ENCODE results near the gene ADGRG6.

ADGRG6 gene

DNA sequence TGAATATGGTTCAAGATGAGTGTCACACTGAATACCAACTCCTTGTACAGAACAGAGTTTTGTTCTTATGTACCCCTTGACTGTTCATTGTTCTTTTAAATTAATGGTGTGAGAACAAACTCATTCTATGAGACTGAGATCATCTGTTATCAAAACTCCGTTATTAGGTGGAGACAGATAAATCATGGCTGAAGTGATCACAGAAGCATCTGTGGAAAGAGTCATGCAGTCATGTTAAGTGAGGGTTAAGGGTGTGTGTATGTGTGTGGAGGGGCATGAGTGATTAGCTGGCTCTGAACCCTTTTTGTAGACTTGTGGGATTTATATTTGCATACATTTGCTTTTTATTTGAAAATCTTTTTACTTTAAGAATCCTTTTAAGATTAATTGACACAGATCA lies 24.7 kb downstream of the ADGRG6 start:
- peaks cover 14% of the 10 kb centered on the region for H3K4me1 ChIP-seq (ENCODE audit: control insufficient read depth, insufficient read depth, low read length)

DNA sequence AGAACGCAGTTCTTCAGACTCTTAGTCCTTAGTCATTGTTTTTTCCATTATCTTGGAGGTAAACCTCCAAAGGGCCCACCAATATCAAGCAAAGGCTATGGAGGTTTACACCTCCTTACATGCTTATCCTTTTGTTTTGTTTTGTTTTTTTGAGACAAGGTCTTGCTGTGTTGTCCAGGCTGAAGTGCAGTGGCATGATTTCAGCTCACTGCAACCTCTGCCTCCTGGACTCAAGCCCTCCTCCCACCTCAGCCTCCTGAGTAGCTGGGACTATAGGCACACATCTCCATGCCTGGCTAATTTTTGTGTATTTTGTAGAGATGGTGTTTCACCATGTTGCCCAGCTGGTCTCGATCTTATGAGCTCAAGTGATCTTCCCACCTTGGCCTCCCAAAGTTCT lies 26.3 kb downstream of the ADGRG6 start:
- Histone ChIP-seq H3K9ac (ENCODE audit: low read length) (no peak overlapping the region), H3K9me3 (ENCODE audit: control insufficient read depth, low read length) (no peaks in the 10 kb centered on the region), H3K4me1 (ENCODE audit: control insufficient read depth, insufficient read depth, low read length) (peaks cover 7% of the 10 kb centered on the region), H3K27me3 (ENCODE audit: control insufficient read depth, insufficient read depth, low read length) (no peaks in the 10 kb centered on the region), H3K36me3 (ENCODE audit: control insufficient read depth, insufficient read depth, low read length) (no peaks in the 10 kb centered on the region), H3K4me3 (ENCODE audit: low read length) (no peak overlapping the region)

More for the DNA sequence above, 24.7 kb downstream of the ADGRG6 start:
- H3K27me3 ChIP-seq (ENCODE audit: control insufficient read depth, insufficient read depth, low read length) = no peaks in the 10 kb centered on the region
- no peaks in the 10 kb centered on the region for H3K9me3 ChIP-seq (ENCODE audit: control insufficient read depth, low read length)
- H3K9ac ChIP-seq (ENCODE audit: low read length) = no peak overlapping the region
- H3K4me3 ChIP-seq (ENCODE audit: low read length) = no peak overlapping the region
- H3K36me3 ChIP-seq (ENCODE audit: control insufficient read depth, insufficient read depth, low read length) = no peaks in the 10 kb centered on the region

DNA sequence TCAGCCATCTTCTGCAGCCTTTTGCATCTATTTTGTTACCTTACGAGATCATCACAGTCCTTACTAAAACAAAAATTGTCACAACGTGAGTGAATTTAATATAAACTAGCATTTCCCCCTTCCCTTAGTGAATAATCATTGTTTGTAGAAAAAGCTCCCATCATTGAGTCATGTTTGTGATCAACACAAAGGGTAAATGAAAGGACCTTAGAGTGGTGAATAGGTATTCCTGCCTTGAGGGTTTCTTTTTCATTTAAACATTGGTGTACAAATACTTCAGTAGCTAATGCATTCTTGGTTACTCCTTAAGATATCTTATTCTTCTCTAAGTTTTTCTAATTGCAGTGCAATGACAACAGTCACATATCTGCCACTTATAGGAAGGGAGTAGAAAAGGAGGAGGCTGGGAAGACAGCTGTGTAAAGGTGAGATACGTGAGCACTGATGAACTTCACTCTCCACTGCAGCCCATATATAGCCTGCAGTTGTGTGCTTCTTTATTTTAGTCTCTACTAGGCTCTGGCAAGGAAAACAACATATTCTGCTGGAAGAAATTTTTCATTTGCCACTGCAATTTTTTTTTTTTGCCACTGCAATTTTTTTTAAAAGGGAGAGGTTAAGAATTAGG lies 27.8 kb downstream of the ADGRG6 start:
- H3K9me3 ChIP-seq (ENCODE audit: control insufficient read depth, low read length) = no peaks in the 10 kb centered on the region
- H3K27me3 ChIP-seq (ENCODE audit: control insufficient read depth, insufficient read depth, low read length) = no peaks in the 10 kb centered on the region
- H3K4me3 ChIP-seq (ENCODE audit: low read length) = no peak overlapping the region
- no peaks in the 10 kb centered on the region for H3K4me1 ChIP-seq (ENCODE audit: control insufficient read depth, insufficient read depth, low read length)
- H3K9ac ChIP-seq (ENCODE audit: low read length) = no peak overlapping the region
- no peaks in the 10 kb centered on the region for H3K36me3 ChIP-seq (ENCODE audit: control insufficient read depth, insufficient read depth, low read length)

DNA sequence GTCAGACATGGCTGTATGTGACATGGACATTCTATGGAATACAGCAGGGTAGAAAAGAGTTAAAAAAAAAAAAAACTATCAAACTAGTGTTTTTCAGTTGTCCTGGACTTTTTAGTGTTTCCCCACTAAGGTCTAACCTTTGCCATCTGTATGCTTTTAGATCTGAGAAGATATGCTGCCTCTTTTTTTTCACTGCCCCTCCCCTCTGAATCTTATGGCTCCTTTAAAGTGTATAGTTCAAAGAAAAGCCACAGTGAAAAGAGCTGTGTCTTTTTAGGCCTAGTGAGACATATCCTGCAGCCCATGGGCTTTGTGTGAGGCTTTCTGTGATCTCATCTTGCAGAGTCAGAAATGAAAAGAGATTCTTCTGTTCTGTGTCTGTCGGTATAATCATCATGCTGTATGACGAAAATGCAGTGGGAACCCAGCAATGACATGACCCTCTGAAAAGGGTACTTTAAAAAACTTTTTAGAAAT lies 29.3 kb downstream of the ADGRG6 start:
- H3K9me3 ChIP-seq (ENCODE audit: control insufficient read depth, low read length) = no peaks in the 10 kb centered on the region
- H3K4me3 ChIP-seq (ENCODE audit: low read length) = no peak overlapping the region
- no peak overlapping the region for H3K9ac ChIP-seq (ENCODE audit: low read length)
- H3K4me1 ChIP-seq (ENCODE audit: control insufficient read depth, insufficient read depth, low read length) = no peaks in the 10 kb centered on the region
- no peaks in the 10 kb centered on the region for H3K27me3 ChIP-seq (ENCODE audit: control insufficient read depth, insufficient read depth, low read length)
- H3K36me3 ChIP-seq (ENCODE audit: control insufficient read depth, insufficient read depth, low read length) = no peaks in the 10 kb centered on the region

DNA sequence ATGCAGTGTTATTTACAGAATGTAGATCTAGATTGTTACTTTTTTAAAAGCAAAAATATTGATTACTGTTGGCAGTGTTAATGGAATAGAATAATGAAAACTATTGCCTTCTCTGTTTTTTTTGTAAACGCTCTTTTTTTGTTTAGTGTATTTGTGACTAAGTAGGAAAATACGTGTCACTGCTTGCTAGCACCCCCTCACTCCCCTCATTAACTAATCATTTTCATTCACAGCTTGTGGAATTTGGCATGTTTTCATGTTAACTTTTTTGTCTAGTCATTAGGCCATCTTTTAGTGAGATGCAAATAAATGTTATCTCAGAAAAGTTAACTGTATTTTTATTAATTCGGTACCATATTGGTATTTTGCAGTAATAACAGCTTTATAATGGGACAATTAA lies 29.8 kb downstream of the ADGRG6 start:
- H3K4me3 ChIP-seq (ENCODE audit: low read length) = no peak overlapping the region
- no peaks in the 10 kb centered on the region for H3K27me3 ChIP-seq (ENCODE audit: control insufficient read depth, insufficient read depth, low read length)
- H3K4me1 ChIP-seq (ENCODE audit: control insufficient read depth, insufficient read depth, low read length) = no peaks in the 10 kb centered on the region
- H3K36me3 ChIP-seq (ENCODE audit: control insufficient read depth, insufficient read depth, low read length) = no peaks in the 10 kb centered on the region
- no peaks in the 10 kb centered on the region for H3K9me3 ChIP-seq (ENCODE audit: control insufficient read depth, low read length)
- H3K9ac ChIP-seq (ENCODE audit: low read length) = no peak overlapping the region

DNA sequence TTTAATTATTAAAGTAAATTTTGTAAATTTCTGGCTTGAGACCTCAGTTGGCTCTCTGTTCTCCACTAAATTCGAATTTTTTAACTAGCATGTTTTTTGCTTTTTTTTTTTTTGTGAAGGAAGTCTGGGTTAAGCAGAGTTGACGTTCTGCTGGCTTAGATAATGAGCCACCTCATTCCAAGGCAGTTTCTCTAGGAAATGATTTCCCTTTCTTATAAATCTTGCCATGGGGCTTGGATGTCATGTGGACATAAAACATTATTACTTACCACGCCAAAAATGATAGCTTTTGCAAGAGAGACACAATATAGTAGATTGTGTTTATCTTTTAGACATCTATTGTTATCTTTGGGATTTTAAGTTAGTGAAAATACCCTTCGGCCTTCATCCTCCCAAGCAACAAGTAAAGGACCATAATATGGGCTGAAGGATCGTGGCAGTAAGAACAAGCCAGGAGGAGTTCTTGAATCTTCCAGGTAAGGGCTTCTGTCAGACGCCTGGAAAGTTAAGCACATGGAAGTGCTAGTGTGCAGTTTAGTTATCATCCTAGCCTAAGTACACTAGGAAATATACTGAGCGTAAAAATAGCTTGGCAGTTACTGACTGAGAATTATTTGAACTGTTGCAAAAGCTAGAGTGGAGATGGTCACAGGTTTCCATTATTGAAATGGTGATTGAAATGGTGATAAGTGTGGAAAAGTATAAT lies 30.7 kb downstream of the ADGRG6 start:
- no peaks in the 10 kb centered on the region for H3K4me1 ChIP-seq (ENCODE audit: control insufficient read depth, insufficient read depth, low read length)
- no peak overlapping the region for H3K4me3 ChIP-seq (ENCODE audit: low read length)
- no peaks in the 10 kb centered on the region for H3K27me3 ChIP-seq (ENCODE audit: control insufficient read depth, insufficient read depth, low read length)

DNA sequence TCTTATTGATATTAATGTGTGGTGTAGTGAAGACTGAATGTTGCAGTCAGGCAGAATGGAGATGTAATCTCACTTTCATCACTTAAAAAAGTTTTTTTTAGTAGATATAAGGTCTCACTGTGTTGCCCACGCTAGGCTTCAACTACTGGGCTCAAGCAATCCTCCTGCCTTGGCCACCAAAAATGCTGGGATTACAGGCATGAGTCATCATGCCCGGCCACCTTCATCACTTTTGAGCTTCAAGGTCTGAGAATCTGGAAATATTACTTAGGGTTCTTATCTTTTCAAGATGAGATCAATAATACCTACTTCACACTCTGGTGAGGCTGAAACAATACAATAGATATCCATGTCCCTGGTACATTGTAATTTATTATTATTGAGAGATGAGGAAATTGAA lies 31.6 kb downstream of the ADGRG6 start:
- Histone ChIP-seq H3K4me1 (ENCODE audit: control insufficient read depth, insufficient read depth, low read length) (no peaks in the 10 kb centered on the region), H3K36me3 (ENCODE audit: control insufficient read depth, insufficient read depth, low read length) (no peaks in the 10 kb centered on the region), H3K9ac (ENCODE audit: low read length) (no peak overlapping the region), H3K27me3 (ENCODE audit: control insufficient read depth, insufficient read depth, low read length) (no peaks in the 10 kb centered on the region), H3K9me3 (ENCODE audit: control insufficient read depth, low read length) (no peaks in the 10 kb centered on the region), H3K4me3 (ENCODE audit: low read length) (no peak overlapping the region)

More for the DNA sequence above, 30.7 kb downstream of the ADGRG6 start:
- H3K9ac ChIP-seq (ENCODE audit: low read length) = no peak overlapping the region
- H3K36me3 ChIP-seq (ENCODE audit: control insufficient read depth, insufficient read depth, low read length) = no peaks in the 10 kb centered on the region
- no peaks in the 10 kb centered on the region for H3K9me3 ChIP-seq (ENCODE audit: control insufficient read depth, low read length)

DNA sequence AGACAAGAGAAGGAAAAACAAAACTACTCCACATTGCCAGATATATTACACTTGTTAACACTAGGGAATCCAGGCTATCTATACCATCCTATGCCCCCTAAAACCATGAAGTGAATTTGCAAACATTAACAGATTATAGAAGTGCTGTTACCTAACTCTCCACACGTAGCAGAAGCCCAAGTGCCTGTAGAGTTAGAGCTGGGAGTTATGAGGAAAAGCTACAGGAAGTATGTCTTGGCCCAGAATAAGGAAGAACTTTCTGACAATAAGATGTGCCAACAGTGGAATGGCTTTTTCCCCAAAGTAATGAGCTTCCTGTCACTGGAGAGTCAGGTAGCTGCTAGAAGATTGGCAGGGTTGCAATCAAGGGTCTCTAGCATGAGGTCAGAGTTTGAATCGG lies 32.5 kb downstream of the ADGRG6 start:
- Histone ChIP-seq H3K4me1 (ENCODE audit: control insufficient read depth, insufficient read depth, low read length) (no peaks in the 10 kb centered on the region), H3K9me3 (ENCODE audit: control insufficient read depth, low read length) (no peaks in the 10 kb centered on the region), H3K27me3 (ENCODE audit: control insufficient read depth, insufficient read depth, low read length) (no peaks in the 10 kb centered on the region), H3K9ac (ENCODE audit: low read length) (no peak overlapping the region), H3K36me3 (ENCODE audit: control insufficient read depth, insufficient read depth, low read length) (no peaks in the 10 kb centered on the region), H3K4me3 (ENCODE audit: low read length) (no peak overlapping the region)

DNA sequence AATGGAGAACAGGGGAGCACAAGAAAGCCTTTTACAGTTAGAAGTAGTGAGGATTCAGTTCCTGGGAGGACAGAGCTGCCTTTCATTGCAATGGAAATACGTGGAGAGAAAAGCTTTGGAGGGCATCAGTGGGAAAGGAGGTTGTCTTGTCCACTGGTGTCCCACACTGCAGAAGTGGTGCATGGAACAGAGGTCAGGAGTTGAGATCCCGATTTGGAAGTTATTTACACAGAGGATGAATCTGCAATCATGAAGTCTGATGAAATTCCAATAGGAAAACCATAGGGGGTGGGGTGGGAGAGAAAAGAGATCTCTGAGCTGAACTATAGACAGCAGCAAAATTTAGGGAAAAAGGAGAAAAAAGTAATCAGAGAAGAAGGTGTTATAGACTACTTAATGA lies 33.6 kb downstream of the ADGRG6 start:
- H3K9me3 ChIP-seq (ENCODE audit: control insufficient read depth, low read length) = no peaks in the 10 kb centered on the region
- H3K4me3 ChIP-seq (ENCODE audit: low read length) = no peak overlapping the region
- no peak overlapping the region for H3K9ac ChIP-seq (ENCODE audit: low read length)
- H3K4me1 ChIP-seq (ENCODE audit: control insufficient read depth, insufficient read depth, low read length) = no peaks in the 10 kb centered on the region
- no peaks in the 10 kb centered on the region for H3K27me3 ChIP-seq (ENCODE audit: control insufficient read depth, insufficient read depth, low read length)
- no peaks in the 10 kb centered on the region for H3K36me3 ChIP-seq (ENCODE audit: control insufficient read depth, insufficient read depth, low read length)

DNA sequence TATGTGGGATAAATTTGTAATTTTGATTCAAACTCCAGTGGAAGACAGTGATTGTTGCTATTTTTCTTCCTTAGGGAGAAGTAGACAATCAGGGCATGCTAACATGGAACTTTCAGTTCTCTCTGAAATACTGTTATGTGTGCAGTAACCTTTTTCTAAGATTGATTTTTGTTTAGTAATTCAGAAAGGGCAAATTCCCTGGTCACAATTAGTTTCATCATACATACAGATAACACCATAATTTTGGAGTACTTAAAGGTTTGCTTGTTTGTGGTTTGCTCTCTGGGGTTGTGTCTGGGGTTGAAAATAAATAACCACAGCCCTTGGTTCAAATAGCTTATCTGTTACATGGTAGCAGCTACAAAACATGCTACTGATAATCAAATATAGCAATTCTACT lies 34.4 kb downstream of the ADGRG6 start:
- Histone ChIP-seq H3K36me3 (ENCODE audit: control insufficient read depth, insufficient read depth, low read length) (no peaks in the 10 kb centered on the region), H3K9ac (ENCODE audit: low read length) (no peak overlapping the region), H3K4me1 (ENCODE audit: control insufficient read depth, insufficient read depth, low read length) (no peaks in the 10 kb centered on the region), H3K27me3 (ENCODE audit: control insufficient read depth, insufficient read depth, low read length) (no peaks in the 10 kb centered on the region), H3K9me3 (ENCODE audit: control insufficient read depth, low read length) (no peaks in the 10 kb centered on the region), H3K4me3 (ENCODE audit: low read length) (no peak overlapping the region)

DNA sequence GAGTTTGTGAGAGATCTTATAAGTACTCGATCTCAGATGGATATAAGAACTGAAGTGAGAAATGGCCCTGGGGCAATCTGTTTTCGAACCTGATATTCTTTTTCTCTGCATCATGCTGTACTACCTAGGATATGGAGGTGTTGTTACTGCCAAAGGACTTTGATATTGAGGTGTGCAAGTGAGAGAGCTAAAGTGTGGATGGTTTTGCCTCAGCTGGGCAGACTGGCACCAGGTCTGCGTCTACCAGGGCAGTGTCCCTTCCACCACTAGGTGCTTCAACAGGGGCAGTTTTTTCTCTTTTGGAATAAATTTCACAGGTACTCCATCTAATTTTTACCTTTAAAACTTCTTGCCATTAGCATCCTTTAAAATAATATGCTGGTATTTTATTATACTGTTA lies 35.0 kb downstream of the ADGRG6 start:
- no peak overlapping the region for H3K9ac ChIP-seq (ENCODE audit: low read length)
- no peak overlapping the region for H3K4me3 ChIP-seq (ENCODE audit: low read length)
- H3K4me1 ChIP-seq (ENCODE audit: control insufficient read depth, insufficient read depth, low read length) = no peaks in the 10 kb centered on the region
- no peaks in the 10 kb centered on the region for H3K9me3 ChIP-seq (ENCODE audit: control insufficient read depth, low read length)
- no peaks in the 10 kb centered on the region for H3K27me3 ChIP-seq (ENCODE audit: control insufficient read depth, insufficient read depth, low read length)
- no peaks in the 10 kb centered on the region for H3K36me3 ChIP-seq (ENCODE audit: control insufficient read depth, insufficient read depth, low read length)

DNA sequence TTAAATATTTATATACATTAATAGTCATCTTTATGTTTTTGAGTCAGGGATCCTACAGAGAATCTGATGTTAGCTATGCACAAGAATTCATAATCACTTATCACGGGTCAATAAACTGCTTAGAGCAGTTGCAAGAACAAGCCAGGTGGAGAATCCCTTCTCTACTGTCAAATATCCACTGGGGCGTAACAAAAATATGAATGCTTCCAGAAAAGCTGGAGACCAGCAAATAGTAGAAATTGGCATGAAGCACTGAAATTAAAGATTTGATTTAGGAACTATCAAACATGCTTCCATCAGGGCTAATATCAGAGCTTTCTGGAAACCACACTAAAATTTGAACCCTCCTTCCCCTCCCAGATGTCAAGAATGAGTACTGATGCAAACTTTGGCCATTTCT lies 37.3 kb downstream of the ADGRG6 start:
- Histone ChIP-seq H3K36me3 (ENCODE audit: control insufficient read depth, insufficient read depth, low read length) (no peaks in the 10 kb centered on the region), H3K4me3 (ENCODE audit: low read length) (no peak overlapping the region), H3K9me3 (ENCODE audit: control insufficient read depth, low read length) (no peaks in the 10 kb centered on the region), H3K4me1 (ENCODE audit: control insufficient read depth, insufficient read depth, low read length) (no peaks in the 10 kb centered on the region), H3K9ac (ENCODE audit: low read length) (no peak overlapping the region), H3K27me3 (ENCODE audit: control insufficient read depth, insufficient read depth, low read length) (no peaks in the 10 kb centered on the region)
